Right atrium auricular region (tissue), 2 donors: ENCODE results near the gene BAHD1. TPM values are rescaled to one million over a fixed set of nuclear protein-coding genes. Genes with fewer than 3 reads are reported as not detected.

Experiments used
- DNase-seq: peaks from one replicate; pipeline ENCODE4 v3.0.0-alpha.2; 2019; ENCODE audit warnings: low spot score
- H3K27ac ChIP-seq, 2 donors: fragments of 200-600 bp; sonication (generic); 1 replicate in 1 of 2; 2 replicates in 1 of 2; pipeline ENCODE4 v1.5.1; 2016 to 2019
- H3K27me3 ChIP-seq, 2 donors: fragments of 200-600 bp; sonication (generic); one replicate each; pipeline versions ENCODE4 v1.5.1 to v1.6.0; 2017 to 2019
- H3K36me3 ChIP-seq: fragments of 200-600 bp; sonication (generic); one replicate; pipeline ENCODE4 v1.5.1; 2016
- H3K4me1 ChIP-seq, 2 donors: fragments of 200-600 bp; sonication (generic); one replicate each; pipeline versions ENCODE4 v1.5.1 to v1.6.0; 2017 to 2019
- H3K4me3 ChIP-seq, 2 donors: fragments of 200-600 bp; sonication (generic); 1 replicate in 1 of 2; 2 replicates in 1 of 2; pipeline ENCODE4 v1.5.1; 2017 to 2019; ENCODE audit warnings: mild to moderate bottlenecking in 1 of 2, moderate library complexity in 1 of 2
- H3K9me3 ChIP-seq, 2 donors: fragments of 200-600 bp; sonication (generic); one replicate each; pipeline ENCODE4 v1.5.1; 2019
- total RNA-seq, 2 donors: library from RNA; depleted of rRNA; stranded (reverse); fragments of >200 nt; gene quantifications; one replicate each; pipeline ENCODE4 v1.1.0, GENCODE V29; 2016
- TF ChIP-seq, protein P1 (sequence below), 2 donors: fragments of 200-600 bp; sonication (generic); IDR thresholded peaks; one replicate each; pipeline ENCODE4 v1.5.1; 2019; ENCODE audit warnings: antibody characterized with exemption in 2 of 2

The BAHD1 gene
- total RNA-seq, 2 donors from 2014 or later, result 11.6 to 19.2 TPM

DNA sequence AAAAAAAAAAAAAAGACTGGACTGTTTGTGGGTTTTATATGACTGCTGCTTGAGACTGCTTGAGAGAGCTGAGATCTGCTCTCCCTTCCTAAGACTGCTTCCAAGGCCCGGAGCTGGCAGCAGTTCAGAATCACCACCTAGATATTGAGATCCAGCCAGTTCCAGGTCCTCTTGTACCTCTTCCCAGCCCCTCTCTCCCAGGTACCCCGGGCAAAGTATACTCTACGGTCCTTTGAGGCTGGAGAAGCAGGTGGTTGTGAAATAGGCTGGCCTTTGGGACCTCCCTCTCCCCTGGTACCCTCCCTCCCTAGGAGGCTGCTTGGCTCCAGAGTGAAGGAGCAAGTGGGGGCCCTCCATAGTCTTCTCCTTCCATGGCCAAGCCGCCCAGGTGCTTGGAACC, 12.6 kb upstream of the BAHD1 start:
- Histone ChIP-seq H3K36me3 (no peaks in the 10 kb centered on the region), H3K27ac (no peak overlapping the region), H3K27me3 (no peaks in the 10 kb centered on the region), H3K4me1 (no peaks in the 10 kb centered on the region), H3K4me3 (no peak overlapping the region), H3K9me3 (no peaks in the 10 kb centered on the region)
- no peak for DNase-seq
- TF ChIP-seq, protein P1, sequence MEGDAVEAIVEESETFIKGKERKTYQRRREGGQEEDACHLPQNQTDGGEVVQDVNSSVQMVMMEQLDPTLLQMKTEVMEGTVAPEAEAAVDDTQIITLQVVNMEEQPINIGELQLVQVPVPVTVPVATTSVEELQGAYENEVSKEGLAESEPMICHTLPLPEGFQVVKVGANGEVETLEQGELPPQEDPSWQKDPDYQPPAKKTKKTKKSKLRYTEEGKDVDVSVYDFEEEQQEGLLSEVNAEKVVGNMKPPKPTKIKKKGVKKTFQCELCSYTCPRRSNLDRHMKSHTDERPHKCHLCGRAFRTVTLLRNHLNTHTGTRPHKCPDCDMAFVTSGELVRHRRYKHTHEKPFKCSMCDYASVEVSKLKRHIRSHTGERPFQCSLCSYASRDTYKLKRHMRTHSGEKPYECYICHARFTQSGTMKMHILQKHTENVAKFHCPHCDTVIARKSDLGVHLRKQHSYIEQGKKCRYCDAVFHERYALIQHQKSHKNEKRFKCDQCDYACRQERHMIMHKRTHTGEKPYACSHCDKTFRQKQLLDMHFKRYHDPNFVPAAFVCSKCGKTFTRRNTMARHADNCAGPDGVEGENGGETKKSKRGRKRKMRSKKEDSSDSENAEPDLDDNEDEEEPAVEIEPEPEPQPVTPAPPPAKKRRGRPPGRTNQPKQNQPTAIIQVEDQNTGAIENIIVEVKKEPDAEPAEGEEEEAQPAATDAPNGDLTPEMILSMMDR (IDR thresholded peaks at IDR 0.05), result no peak

DNA sequence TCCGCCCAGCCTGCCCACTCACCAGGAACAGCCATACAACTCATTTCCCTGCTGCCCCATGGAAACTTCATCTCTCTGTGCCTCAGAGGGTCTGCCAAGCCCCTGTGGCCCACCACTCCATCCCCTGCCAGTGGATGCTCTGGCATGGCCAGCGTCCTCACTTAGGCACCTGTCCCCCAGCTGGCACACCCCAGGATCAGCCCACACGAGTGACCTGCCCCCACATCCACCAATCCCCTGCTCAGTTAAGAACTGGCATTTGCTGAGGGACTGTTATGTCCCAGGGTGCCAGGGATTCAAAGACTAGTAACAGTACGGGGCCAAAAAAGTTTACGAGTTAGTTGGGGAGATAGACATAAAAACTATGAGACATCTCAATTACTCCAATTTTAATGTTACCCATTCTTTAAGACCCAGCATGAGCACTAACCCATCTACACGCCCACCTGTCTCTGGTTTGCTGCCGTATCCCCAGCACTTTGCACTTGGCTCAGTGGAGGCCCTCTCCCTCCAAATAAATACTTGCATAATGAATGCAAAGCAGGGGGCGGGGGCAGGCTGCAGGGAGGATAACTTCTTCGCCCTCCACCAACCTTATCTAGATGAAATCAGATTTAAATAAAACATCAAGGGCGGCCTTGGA, 11.6 kb upstream of the BAHD1 start:
- TF ChIP-seq, protein P1 (IDR thresholded peaks at IDR 0.05), result no peak
- Histone ChIP-seq H3K9me3 (no peaks in the 10 kb centered on the region), H3K4me3 (no peak overlapping the region), H3K27me3 (no peaks in the 10 kb centered on the region), H3K4me1 (no peaks in the 10 kb centered on the region), H3K27ac (no peak overlapping the region), H3K36me3 (no peaks in the 10 kb centered on the region)
- DNase-seq, result no peak

GRCh38 chr15:40430271-40430805, 10.4 kb upstream of the BAHD1 start:
- Histone ChIP-seq H3K4me1 (no peaks in the 10 kb centered on the region), H3K27me3 (no peaks in the 10 kb centered on the region), H3K9me3 (no peaks in the 10 kb centered on the region), H3K4me3 (no peak overlapping the region), H3K36me3 (no peaks in the 10 kb centered on the region), H3K27ac (no peak overlapping the region)
- TF ChIP-seq, protein P1 (IDR thresholded peaks at IDR 0.05), result no peak
- DNase-seq, result no peak

DNA sequence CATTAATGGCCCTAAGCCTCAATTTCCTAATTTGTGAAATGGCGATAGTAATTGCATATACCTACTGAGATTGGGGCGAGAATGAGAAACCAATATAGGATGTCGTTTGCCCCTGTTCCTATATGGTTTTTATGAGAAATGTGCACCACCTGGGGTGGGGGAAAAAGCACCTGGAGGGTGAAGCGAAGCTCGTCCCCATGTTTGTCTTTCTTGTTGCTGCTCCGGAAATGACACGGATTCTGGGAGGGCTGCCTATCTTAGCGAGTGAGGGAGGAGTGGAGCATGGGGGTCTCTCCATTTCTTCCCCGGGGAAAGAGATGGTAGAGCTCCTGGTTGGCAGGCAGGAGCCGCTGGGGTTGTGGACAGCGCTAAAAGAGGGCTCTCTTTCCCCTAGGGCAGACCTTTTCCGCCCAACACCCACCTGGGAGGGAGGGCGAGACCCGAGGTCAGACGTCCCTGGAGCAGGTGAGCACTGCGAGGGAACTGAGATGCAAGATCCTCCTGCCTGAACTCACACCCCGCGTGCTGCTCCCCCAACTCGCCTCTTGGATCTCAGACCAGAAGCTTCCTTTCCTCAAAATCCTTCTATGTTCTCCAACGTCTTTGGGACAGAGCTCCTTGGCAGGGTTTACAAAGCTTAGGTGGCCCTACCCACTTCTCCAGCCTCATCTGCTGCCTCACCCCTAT, 5.6 kb upstream of the BAHD1 start:
- no peak for DNase-seq
- Histone ChIP-seq H3K4me3 (no peak overlapping the region), H3K27me3 (no peaks in the 10 kb centered on the region), H3K36me3 (no peaks in the 10 kb centered on the region), H3K27ac (no peak overlapping the region), H3K4me1 (peaks cover 0 to 38% of the 10 kb centered on the region in 2 donors), H3K9me3 (no peaks in the 10 kb centered on the region)
- TF ChIP-seq, protein P1 (IDR thresholded peaks at IDR 0.05), result no peak

DNA sequence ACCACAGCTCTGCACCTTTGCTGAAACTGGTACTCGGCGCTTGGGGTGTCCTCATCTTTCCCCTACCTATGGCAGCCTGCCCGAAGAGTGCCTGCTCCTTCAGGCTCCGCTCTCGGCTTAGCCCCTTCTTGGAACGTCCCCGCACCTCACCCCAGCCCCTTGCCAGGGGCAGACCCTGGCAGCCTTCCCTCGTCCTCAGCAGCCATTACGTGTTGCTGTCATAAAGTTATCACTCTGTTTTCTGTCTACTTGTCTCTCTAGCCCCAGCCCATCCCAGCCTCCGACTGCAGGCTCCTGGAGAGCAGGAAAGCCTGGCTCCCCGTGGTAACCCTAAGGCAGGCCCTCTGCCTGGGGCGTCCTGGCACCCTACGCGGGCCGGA, 5.1 kb upstream of the BAHD1 start:
- DNase-seq, result no peak
- peaks cover 0 to 42% of the 10 kb centered on the region in 2 donors for H3K4me1 ChIP-seq
- H3K9me3 ChIP-seq, result no peaks in the 10 kb centered on the region
- no peaks in the 10 kb centered on the region for H3K27me3 ChIP-seq
- TF ChIP-seq, protein P1 (IDR thresholded peaks at IDR 0.05), result no peak
- H3K4me3 ChIP-seq, result peak overlapping the region; percentile 22 to 54
- H3K36me3 ChIP-seq, result no peaks in the 10 kb centered on the region
- H3K27ac ChIP-seq, result peak overlapping the region in 1 of 2 donors; percentile 7
